MG63 (cell line): Measurements from ENCODE around the gene IL1RL1. TPM values are rescaled to one million over a fixed set of nuclear protein-coding genes. Genes with fewer than 3 reads are reported as not detected.

Experiments used
- DNase-seq: peaks from one replicate; pipeline ENCODE4 v3.0.0-alpha.2; 2020
- H3K27me3 ChIP-seq: fragments of 250-450 bp; sonication (Bioruptor Pico); 2 replicates; pipeline ENCODE4 v1.5.1; 2020; ENCODE audit warnings: mild to moderate bottlenecking, moderate library complexity
- H3K36me3 ChIP-seq: fragments of 250-450 bp; sonication (Bioruptor Pico); 2 replicates; pipeline ENCODE4 v1.5.1; 2020; ENCODE audit warnings: mild to moderate bottlenecking, moderate library complexity
- H3K4me3 ChIP-seq: fragments of 250-450 bp; sonication (Bioruptor Pico); 2 replicates; pipeline ENCODE4 v1.5.1; 2020; ENCODE audit warnings: mild to moderate bottlenecking, moderate library complexity
- H3K9me3 ChIP-seq: fragments of 250-450 bp; sonication (Bioruptor Pico); 2 replicates; pipeline ENCODE4 v1.5.1; 2020; ENCODE audit warnings: mild to moderate bottlenecking, moderate library complexity
- total RNA-seq: library from RNA; depleted of rRNA; stranded (reverse); fragments of >200 nt; shearing (Covaris generic); gene quantifications from 2 replicates; pipeline ENCODE4 v1.2.3, GENCODE V29; 2014; ENCODE audit warnings: low replicate concordance; rRNA removed

IL1RL1 gene
- not detected in 2 replicates for total RNA-seq

GRCh38 chr2:102310964-102311640 is at the start of gene IL1RL1:
TSS of gene IL1RL1 (plus strand) at chr2:102311563. CDS start at chr2:102338265, 26,702 bp downstream.
- H3K9me3 ChIP-seq = no peaks in the 10 kb centered on the region
- 0 out of 2 replicates have a peak, but pooled peaks cover 2% of the 10 kb centered on the region for H3K27me3 ChIP-seq
- H3K4me3 ChIP-seq = no peak within 1 kb of the TSS
- no peak for DNase-seq
- H3K36me3 ChIP-seq = no peaks in the 10 kb centered on the region

DNA sequence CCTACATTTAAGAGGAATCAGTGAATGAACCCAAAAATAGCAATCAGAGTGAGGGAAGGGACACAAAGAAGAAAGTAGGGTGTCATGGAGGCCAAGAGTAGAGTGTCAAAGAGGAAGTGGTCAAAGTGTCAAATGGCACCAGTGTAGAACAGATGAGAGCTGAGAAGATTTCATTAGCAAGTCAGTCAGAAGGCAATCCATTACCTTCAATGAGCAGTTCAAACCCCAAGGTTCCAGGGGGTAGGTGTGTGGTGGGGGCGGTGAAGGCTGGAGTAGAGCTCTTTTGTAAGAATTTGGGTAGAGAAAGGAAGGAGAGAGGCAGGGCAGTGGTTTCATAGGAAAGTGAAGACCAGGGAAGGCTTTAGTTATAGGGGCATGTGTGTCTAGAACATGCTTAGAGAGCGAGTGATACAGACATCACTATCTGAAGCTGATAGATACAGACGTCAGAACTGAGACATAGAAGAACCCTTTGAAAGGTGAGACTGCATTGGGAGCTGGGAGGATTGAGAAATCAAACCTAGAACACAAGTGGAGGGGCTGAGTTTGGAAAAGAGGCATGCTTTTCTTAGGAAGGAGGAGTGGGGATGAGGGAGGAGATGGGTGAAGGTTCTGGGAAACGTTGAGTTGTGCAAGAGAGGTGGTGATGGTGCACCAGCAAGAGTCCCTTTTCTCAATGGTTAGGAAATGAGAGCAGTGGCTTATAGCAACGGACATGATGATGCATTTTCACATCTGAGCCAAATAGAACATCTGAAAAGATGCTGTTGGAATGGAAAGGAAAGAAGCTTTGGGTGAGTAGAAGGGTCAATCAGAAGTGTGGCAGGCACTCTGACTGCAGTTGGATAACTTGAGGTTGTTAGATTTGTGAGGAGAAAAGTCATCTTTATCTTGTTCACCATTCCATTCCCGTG is 48.9 kb upstream of the IL1RL1 start:
- Histone ChIP-seq H3K27me3 (no peaks in the 10 kb centered on the region), H3K36me3 (no peaks in the 10 kb centered on the region), H3K4me3 (no peak overlapping the region), H3K9me3 (0 out of 2 replicates have a peak, but pooled peaks cover 6% of the 10 kb centered on the region)
- no peak for DNase-seq

- Histone ChIP-seq H3K4me3 (no peak overlapping the region), H3K27me3 (no peaks in the 10 kb centered on the region), H3K9me3 (no peaks in the 10 kb centered on the region), H3K36me3 (no peaks in the 10 kb centered on the region)
- DNase-seq = no peak
Measured at GRCh38 chr2:102264952-102265351, 46.4 kb upstream of the IL1RL1 start.

GRCh38 chr2:102266204-102266603 is 45.2 kb upstream of the IL1RL1 start:
- DNase-seq = no peak
- Histone ChIP-seq H3K9me3 (no peaks in the 10 kb centered on the region), H3K27me3 (no peaks in the 10 kb centered on the region), H3K36me3 (no peaks in the 10 kb centered on the region), H3K4me3 (no peak overlapping the region)

GRCh38 chr2:102267774-102268173 is 43.6 kb upstream of the IL1RL1 start:
- Histone ChIP-seq H3K27me3 (no peaks in the 10 kb centered on the region), H3K36me3 (no peaks in the 10 kb centered on the region), H3K4me3 (no peak overlapping the region), H3K9me3 (no peaks in the 10 kb centered on the region)
- DNase-seq = no peak

DNA sequence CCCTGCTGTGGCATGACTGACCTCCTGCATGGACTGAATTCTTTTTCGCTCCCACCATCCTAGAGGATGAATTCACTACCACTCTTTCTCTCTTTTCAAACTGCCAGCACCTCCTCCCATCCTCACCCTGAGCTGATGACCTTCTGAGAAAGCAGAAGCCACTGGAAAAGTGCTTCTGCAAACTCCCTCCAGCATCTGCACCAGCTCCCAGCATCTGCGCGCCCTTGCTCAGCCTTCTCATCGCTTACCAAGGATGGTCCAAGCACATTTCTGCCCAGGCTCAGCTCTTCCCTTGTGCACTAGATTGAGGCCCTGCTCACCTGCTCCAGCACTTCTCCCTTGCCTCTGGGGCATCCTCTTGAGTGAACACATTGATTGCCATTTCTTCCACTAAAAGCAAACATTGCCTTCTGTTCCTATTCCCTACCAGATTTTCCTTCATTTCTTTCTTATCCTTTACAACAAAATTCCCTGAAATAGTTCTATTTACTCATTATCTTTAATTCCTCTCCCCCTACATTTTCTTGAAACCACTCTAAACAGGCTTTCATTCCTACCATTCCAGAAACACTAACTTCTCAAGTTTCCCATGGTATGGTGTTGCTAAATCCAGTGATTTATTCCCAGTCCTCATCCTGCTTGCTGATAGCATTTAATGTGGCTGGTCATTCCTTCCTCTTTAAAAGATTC is 42.7 kb upstream of the IL1RL1 start:
- no peak overlapping the region for H3K4me3 ChIP-seq
- no peaks in the 10 kb centered on the region for H3K9me3 ChIP-seq
- DNase-seq = no peak
- no peaks in the 10 kb centered on the region for H3K36me3 ChIP-seq
- H3K27me3 ChIP-seq = no peaks in the 10 kb centered on the region

GRCh38 chr2:102269200-102269524 is 42.2 kb upstream of the IL1RL1 start:
- Histone ChIP-seq H3K36me3 (no peaks in the 10 kb centered on the region), H3K27me3 (no peaks in the 10 kb centered on the region), H3K4me3 (no peak overlapping the region), H3K9me3 (no peaks in the 10 kb centered on the region)
- no peak for DNase-seq

GRCh38 chr2:102271844-102272243 is 39.5 kb upstream of the IL1RL1 start:
- H3K4me3 ChIP-seq = no peak overlapping the region
- no peaks in the 10 kb centered on the region for H3K9me3 ChIP-seq
- H3K36me3 ChIP-seq = no peaks in the 10 kb centered on the region
- H3K27me3 ChIP-seq = no peaks in the 10 kb centered on the region
- DNase-seq = no peak

- DNase-seq = no peak
- Histone ChIP-seq H3K4me3 (no peak overlapping the region), H3K36me3 (no peaks in the 10 kb centered on the region), H3K27me3 (no peaks in the 10 kb centered on the region), H3K9me3 (no peaks in the 10 kb centered on the region)
Measured at GRCh38 chr2:102273619-102274211, 37.6 kb upstream of the IL1RL1 start.

DNA sequence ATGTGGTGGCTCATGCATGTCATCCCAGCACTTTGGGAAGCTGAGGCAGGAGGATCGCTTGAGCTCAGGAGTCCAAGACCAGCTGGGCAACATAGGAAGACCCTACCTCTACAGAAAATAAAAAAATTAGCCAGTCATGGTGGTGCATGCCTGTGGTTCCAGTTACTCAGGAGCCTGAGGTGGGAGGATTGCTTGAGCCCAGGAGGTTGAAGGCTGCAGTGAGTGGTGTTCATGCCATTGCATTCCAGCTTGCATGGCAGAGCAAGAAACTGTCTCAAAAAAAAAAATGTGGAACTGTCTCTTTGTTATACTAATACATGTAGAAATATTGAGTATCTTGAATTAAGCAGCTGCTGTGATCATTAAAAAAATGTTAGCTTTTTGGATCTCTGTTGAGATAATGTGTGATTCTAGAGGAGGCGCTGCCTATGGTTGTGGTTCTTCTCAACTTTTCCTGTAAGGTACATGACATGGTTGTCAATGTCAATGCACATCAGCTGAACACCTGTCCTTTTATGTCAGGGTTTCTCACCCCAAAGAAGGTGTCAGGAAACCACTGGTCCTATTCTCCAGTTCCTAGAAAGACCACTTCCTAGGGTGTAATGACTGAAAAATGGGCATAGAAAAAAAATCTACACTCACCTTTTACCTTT is 34.7 kb upstream of the IL1RL1 start:
- Histone ChIP-seq H3K9me3 (no peaks in the 10 kb centered on the region), H3K4me3 (no peak overlapping the region), H3K27me3 (no peaks in the 10 kb centered on the region), H3K36me3 (no peaks in the 10 kb centered on the region)
- DNase-seq = no peak

DNA sequence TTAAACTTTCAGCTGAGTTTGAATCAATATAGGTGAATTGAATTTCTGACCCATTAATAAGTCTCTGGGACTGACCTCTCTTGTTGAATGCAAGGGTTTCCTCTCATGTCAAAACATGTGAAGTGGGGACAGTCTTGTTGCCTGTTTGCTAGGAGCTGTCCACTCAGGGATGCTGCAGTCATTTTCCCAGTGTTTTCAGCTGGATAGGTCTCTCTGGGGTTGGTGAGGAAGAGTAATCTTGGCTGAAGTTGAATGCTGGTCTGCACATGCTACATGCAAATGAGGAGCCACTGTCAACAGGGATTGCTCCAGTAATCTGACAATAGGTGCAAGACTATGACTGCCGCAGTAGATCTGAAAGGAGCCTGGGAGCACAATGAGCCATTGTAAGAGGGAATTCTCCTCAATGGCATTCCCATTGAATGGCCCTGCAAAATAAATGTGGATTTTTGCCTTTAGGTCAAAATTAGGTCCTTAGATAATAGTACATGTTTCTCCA is 34.1 kb upstream of the IL1RL1 start:
- no peak for DNase-seq
- Histone ChIP-seq H3K4me3 (no peak overlapping the region), H3K36me3 (no peaks in the 10 kb centered on the region), H3K27me3 (no peaks in the 10 kb centered on the region), H3K9me3 (no peaks in the 10 kb centered on the region)

- Histone ChIP-seq H3K27me3 (no peaks in the 10 kb centered on the region), H3K36me3 (no peaks in the 10 kb centered on the region), H3K9me3 (no peaks in the 10 kb centered on the region), H3K4me3 (no peak overlapping the region)
- DNase-seq = no peak
Measured at GRCh38 chr2:102278720-102279390, 32.5 kb upstream of the IL1RL1 start.

DNA sequence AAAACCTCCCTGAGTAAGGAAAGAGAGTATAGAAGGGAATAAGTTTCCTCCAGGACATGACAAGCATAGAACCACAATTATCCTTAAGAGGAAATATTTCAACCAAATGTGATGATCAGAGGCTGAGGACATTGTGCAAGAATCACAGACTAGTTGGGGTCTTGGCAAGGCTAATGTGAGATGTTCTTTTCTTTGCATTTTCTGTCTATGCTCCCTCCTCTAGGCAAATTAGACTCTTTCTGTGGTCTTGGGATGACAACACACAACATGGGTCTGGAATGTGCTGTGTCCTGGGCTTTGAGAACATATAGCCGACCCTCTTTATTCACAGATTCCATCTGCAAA is 32.0 kb upstream of the IL1RL1 start:
- no peak for DNase-seq
- Histone ChIP-seq H3K9me3 (no peaks in the 10 kb centered on the region), H3K4me3 (no peak overlapping the region)

DNA sequence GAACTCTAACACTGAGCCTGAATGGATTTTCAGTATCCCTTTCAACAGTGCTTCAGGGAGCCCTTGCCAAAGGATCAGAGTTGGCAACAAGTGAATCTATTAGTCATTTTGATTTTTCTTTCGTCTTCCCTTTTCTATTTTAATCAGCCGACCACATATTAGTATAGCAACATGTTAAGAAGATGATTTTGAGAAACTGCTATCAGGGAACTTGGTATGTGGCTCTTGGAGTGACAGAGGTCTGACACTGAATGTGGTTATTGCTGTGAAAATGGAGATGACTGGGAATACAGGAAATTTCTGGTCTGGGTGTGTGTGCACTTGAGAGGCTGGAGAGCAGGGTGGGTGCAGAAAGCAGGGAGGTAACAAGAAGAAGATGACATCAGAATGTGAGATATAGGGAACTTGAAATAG is 28.7 kb upstream of the IL1RL1 start:
- DNase-seq = no peak
- H3K36me3 ChIP-seq = no peaks in the 10 kb centered on the region
- H3K4me3 ChIP-seq = no peak overlapping the region
- H3K27me3 ChIP-seq = peaks cover 3% of the 10 kb centered on the region; the same call in 1 of the 2 replicates
- no peaks in the 10 kb centered on the region for H3K9me3 ChIP-seq

More for the DNA sequence above, 32.0 kb upstream of the IL1RL1 start:
- no peaks in the 10 kb centered on the region for H3K36me3 ChIP-seq
- no peaks in the 10 kb centered on the region for H3K27me3 ChIP-seq

DNA sequence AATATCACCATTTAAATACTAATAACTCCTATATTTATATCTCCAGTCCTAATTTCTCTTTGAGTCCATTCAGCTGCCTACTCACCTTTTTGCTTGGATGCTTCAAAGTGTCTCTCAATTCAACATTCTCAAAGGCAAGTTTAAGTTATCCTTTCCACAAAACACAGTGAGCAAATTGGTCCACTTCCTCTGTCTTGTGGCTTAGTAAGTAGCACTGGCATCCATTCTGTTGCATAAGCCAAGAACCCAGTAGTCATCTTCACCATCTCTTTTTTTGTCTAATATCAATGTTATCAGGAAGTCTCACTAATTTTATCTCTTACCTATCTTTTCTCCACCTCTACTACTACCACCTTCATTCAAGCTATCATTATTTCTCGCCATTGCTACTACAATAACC is 27.4 kb upstream of the IL1RL1 start:
- Histone ChIP-seq H3K9me3 (no peaks in the 10 kb centered on the region), H3K4me3 (no peak overlapping the region), H3K27me3 (peaks cover 3% of the 10 kb centered on the region; the same call in 1 of the 2 replicates), H3K36me3 (no peaks in the 10 kb centered on the region)
- no peak for DNase-seq

- DNase-seq = no peak
- no peaks in the 10 kb centered on the region for H3K36me3 ChIP-seq
- H3K27me3 ChIP-seq = peaks cover 3% of the 10 kb centered on the region; the same call in 1 of the 2 replicates
- H3K4me3 ChIP-seq = no peak overlapping the region
- H3K9me3 ChIP-seq = no peaks in the 10 kb centered on the region
Measured at GRCh38 chr2:102284611-102285010, 26.8 kb upstream of the IL1RL1 start.
